KMS-11 (cell line): ENCODE measurements around the gene HOXA1.

Experiments
- H2AFZ ChIP-seq: fragments of 200-600 bp; sonication (generic); 2 replicates; pipeline ENCODE4 v1.6.1; 2016; ENCODE audit warnings: antibody characterized with exemption, mixed run types, low read depth
- H3K27ac ChIP-seq: fragments of 200-600 bp; sonication (generic); 2 replicates; pipeline ENCODE4 v1.6.1; 2016; ENCODE audit warnings: mild to moderate bottlenecking, mixed run types
- H3K27me3 ChIP-seq: fragments of 200-600 bp; sonication (generic); 2 replicates; pipeline ENCODE4 v1.6.1; 2017; ENCODE audit warnings: mild to moderate bottlenecking, low read depth, mixed run types, moderate library complexity; ENCODE audit not compliant: insufficient read depth
- H3K36me3 ChIP-seq: fragments of 200-600 bp; sonication (generic); 2 replicates; pipeline ENCODE4 v1.6.1; 2017; ENCODE audit warnings: mild to moderate bottlenecking, mixed run types; ENCODE audit not compliant: insufficient read depth
- H3K4me1 ChIP-seq: fragments of 200-600 bp; sonication (generic); 2 replicates; pipeline ENCODE4 v1.6.1; 2016; ENCODE audit warnings: mild to moderate bottlenecking, low read depth, mixed run types; ENCODE audit not compliant: poor library complexity, severe bottlenecking
- H3K4me2 ChIP-seq: fragments of 200-600 bp; sonication (generic); 2 replicates; pipeline ENCODE4 v1.7.0; 2016; ENCODE audit warnings: mild to moderate bottlenecking, mixed run types
- H3K4me3 ChIP-seq: fragments of 200-600 bp; sonication (generic); IDR thresholded peaks from 2 replicates; pipeline ENCODE4 v1.6.1; 2017; ENCODE audit warnings: low read depth, low read length, mixed read lengths; ENCODE audit not compliant: insufficient read depth
- H3K79me2 ChIP-seq: fragments of 200-600 bp; sonication (generic); 2 replicates; pipeline ENCODE4 v1.6.1; 2016; ENCODE audit warnings: low read depth, mixed run types; ENCODE audit not compliant: insufficient read depth
- H3K9ac ChIP-seq: fragments of 200-600 bp; sonication (generic); 2 replicates; pipeline ENCODE4 v1.6.1; 2016; ENCODE audit warnings: mild to moderate bottlenecking, mixed run types
- H4K20me1 ChIP-seq: fragments of 200-600 bp; sonication (generic); 2 replicates; pipeline ENCODE4 v1.6.1; 2016; ENCODE audit warnings: mild to moderate bottlenecking, mixed run types; ENCODE audit not compliant: insufficient read depth
- TF ChIP-seq, protein P1 (sequence below): fragments of 200-600 bp; sonication (generic); conservative IDR thresholded peaks from 2 replicates; pipeline ENCODE4 v1.6.1; 2017; ENCODE audit warnings: low read depth, mild to moderate bottlenecking, antibody characterized with exemption, low read length, moderate library complexity, mixed read lengths

The HOXA1 gene

DNA sequence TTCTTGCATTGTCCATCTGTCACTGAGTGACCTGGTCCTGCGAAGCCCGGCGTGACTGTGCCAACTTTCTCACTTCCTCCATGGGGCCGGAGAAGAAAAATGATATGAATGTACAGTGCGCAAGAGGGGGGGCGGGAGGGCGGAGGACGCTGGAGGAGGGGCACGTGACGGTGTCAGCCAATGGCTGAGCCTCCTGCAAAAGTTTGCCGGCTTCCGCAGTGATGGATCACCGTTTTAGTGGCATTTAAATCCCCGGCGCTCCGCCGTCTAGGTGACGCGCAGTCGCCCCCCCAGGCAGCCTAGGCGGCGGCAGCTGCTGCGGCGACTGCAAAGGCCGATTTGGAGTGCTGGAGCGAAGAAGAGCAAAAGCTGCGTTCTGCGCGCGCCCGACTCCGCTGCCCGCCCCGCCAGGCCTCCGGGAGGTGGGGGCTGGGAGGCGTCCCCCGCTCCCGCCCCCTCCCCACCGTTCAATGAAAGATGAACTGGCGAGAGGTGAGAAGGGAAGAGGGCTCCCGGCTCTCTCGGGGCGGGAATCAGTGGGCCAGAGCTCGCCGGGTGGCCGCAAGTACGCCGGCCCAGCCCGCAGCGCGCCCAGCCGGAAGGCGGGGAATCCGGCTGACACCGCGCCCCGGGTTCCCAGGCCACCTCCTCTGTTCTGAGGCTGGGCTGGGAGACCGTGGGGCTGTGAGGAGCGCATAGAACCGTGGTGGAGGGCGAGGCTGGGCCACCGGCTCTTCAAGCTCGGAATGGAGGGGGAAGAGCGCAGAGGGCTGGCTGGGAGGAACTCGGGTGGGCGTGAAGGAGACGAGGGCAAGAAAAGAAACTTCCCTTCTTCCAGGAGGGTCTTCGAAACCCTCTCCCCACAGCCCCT is at the start of gene HOXA1:
HOXA1 (minus strand) TSS at position 104 of the 871 bp plus-strand sequence; CDS start at position 16, 88 bp downstream.
- Histone ChIP-seq H3K27ac (peak within 1 kb of the TSS; percentile 59), H3K27me3 (no peaks in the 10 kb centered on the region), H3K4me1 (peaks cover 7% of the 10 kb centered on the region), H3K36me3 (no peaks in the 10 kb centered on the region), H2AFZ (peak within 1 kb of the TSS; percentile 90), H3K79me2 (peaks cover 16% of the 10 kb centered on the region), H3K4me3 (no peak within 1 kb of the TSS), H3K4me2 (peak within 1 kb of the TSS; percentile 89), H4K20me1 (no peaks in the 10 kb centered on the region; the same call in 1 of the 2 replicates), H3K9ac (peak within 1 kb of the TSS; percentile 61)
- TF ChIP-seq, protein P1, sequence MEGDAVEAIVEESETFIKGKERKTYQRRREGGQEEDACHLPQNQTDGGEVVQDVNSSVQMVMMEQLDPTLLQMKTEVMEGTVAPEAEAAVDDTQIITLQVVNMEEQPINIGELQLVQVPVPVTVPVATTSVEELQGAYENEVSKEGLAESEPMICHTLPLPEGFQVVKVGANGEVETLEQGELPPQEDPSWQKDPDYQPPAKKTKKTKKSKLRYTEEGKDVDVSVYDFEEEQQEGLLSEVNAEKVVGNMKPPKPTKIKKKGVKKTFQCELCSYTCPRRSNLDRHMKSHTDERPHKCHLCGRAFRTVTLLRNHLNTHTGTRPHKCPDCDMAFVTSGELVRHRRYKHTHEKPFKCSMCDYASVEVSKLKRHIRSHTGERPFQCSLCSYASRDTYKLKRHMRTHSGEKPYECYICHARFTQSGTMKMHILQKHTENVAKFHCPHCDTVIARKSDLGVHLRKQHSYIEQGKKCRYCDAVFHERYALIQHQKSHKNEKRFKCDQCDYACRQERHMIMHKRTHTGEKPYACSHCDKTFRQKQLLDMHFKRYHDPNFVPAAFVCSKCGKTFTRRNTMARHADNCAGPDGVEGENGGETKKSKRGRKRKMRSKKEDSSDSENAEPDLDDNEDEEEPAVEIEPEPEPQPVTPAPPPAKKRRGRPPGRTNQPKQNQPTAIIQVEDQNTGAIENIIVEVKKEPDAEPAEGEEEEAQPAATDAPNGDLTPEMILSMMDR: no peak

GRCh38 chr7:27145165-27145913 is 49.5 kb upstream of the HOXA1 start:
- H3K36me3 ChIP-seq: no peaks in the 10 kb centered on the region
- no peak overlapping the region for H3K4me3 ChIP-seq
- TF ChIP-seq, protein P1: no peak
- H3K4me1 ChIP-seq: peaks cover 7% of the 10 kb centered on the region
- H2AFZ ChIP-seq: no peak overlapping the region
- no peaks in the 10 kb centered on the region for H3K27me3 ChIP-seq
- no peaks in the 10 kb centered on the region for H4K20me1 ChIP-seq
- no peak overlapping the region for H3K4me2 ChIP-seq
- no peak overlapping the region for H3K27ac ChIP-seq
- no peak overlapping the region for H3K9ac ChIP-seq
- H3K79me2 ChIP-seq: no peaks in the 10 kb centered on the region

DNA sequence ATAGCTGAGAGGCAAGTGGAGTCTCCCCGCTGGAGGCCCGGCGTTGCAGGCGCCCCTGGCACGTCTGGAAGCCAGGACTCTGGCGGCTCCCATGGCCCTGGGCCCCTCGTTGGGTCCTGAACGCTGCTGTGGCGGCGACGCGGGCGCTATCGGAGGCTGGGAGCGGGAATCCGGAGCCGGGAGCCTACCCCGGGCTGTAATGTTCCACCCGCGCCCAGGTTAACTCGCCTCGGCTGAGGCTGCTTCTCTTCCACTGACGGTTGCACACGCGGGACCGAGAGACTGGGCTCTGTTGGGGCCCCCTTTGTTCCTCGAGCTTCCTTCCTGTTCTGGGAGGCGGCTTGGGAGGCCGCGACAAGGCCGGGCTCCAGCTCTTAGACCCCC is 49.0 kb upstream of the HOXA1 start:
- Histone ChIP-seq H3K36me3 (no peaks in the 10 kb centered on the region), H3K9ac (no peak overlapping the region), H3K4me1 (peaks cover 6% of the 10 kb centered on the region), H3K27ac (no peak overlapping the region), H3K27me3 (no peaks in the 10 kb centered on the region), H2AFZ (no peak overlapping the region), H4K20me1 (no peaks in the 10 kb centered on the region), H3K79me2 (no peaks in the 10 kb centered on the region), H3K4me2 (no peak overlapping the region), H3K4me3 (no peak overlapping the region)
- TF ChIP-seq, protein P1: no peak

DNA sequence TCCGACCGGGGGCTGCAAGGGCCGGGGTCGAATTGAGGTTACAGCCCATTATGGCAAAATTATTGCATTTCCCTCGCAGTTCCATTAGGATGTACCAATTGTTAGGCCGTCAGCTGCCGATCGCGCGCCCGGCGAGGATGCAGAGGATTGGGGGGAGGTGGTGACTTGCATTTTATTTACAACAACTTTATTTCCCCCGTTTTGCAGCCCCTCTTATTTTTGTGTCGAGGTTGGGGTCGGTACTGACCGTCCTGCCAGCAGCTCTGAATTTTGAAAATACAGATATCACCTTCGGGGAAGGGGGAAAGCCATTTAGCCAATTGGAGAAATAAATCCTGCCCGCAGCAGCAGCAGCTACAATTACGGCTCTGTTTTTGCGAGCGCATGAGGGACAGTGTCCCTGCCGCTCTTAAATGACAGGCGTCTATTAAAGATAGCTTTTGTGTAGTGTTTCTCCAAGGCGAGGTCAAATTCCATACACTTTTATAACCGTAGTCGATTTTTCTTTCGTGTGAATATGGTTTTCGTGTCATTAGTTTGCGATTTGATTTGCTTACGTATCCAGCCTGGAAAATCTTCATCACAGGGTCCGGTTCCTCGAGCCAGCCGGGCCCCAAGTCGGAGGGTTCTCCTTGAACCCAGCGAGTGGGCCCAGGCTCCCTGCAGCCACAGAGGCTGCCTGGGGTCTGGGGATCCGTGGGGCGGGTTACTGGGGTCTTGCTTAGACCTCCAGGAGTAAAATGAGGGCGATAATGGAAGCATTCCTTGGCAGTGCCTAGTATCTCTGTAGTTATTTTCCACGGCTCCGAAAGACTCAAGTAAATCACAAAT is 48.4 kb upstream of the HOXA1 start:
- Histone ChIP-seq H3K27ac (no peak overlapping the region), H3K36me3 (no peaks in the 10 kb centered on the region), H3K4me1 (peaks cover 1% of the 10 kb centered on the region), H3K9ac (no peak overlapping the region), H3K27me3 (no peaks in the 10 kb centered on the region), H4K20me1 (no peaks in the 10 kb centered on the region), H3K79me2 (no peaks in the 10 kb centered on the region), H2AFZ (peak overlapping the region; percentile 80), H3K4me2 (no peak overlapping the region), H3K4me3 (no peak overlapping the region)
- TF ChIP-seq, protein P1: peak; percentile 36
